GM12873 (cell line): ENCODE data around the gene SHISA6.

Source experiments
- CTCF ChIP-seq: IDR thresholded peaks from 2 replicates; pipeline ENCODE4 v1.5.1; 2012; ENCODE audit warnings: low read depth, mild to moderate bottlenecking, moderate library complexity, low read length, control low read depth; ENCODE audit not compliant: insufficient read depth; ENCODE audit errors: missing control alignments

Gene SHISA6

GRCh38 chr17:11578998-11579397 is 338.0 kb downstream of the SHISA6 start:
- TF ChIP-seq CTCF: no peak

- no peak for TF ChIP-seq CTCF
Measured at GRCh38 chr17:11580677-11581076, 339.7 kb downstream of the SHISA6 start.

GRCh38 chr17:11582217-11582616 is 341.2 kb downstream of the SHISA6 start:
- no peak for TF ChIP-seq CTCF

GRCh38 chr17:11583306-11583992 is 342.4 kb downstream of the SHISA6 start:
- no peak for TF ChIP-seq CTCF

GRCh38 chr17:11589716-11590115 is 348.7 kb downstream of the SHISA6 start:
- no peak for TF ChIP-seq CTCF

GRCh38 chr17:11598274-11599221 is 357.5 kb downstream of the SHISA6 start, which contains the start of gene DNAH9:
DNAH9 (plus strand) TSS chr17:11598470; CDS start chr17:11598499, 29 bp downstream.
- no peak for TF ChIP-seq CTCF

- no peak for TF ChIP-seq CTCF
Measured at GRCh38 chr17:11601661-11602060, 360.6 kb downstream of the SHISA6 start.
